Endothelial cell of umbilical vein (primary cell): ENCODE measurements around the gene ANAPC13. TPM values are rescaled to one million over a fixed set of nuclear protein-coding genes. Genes with fewer than 3 reads are reported as not detected.

ENCODE experiments used
- BruUV-seq: library from RNA; stranded (reverse); fragments of 400-500 nt; replicated peaks from 2 replicates; lab custom pipeline; 2021; lab: Mats Ljungman, UMichigan
- CTCF ChIA-PET: fragments of 300-600, 350-600 bp; sonication (Branson Sonifier 250); formaldehyde crosslinking; loops from one replicate; lab custom pipeline; 2021; ENCODE audit warnings: antibody characterized with exemption, inconsistent platforms; lab: Charles Lee
- POLR2A ChIA-PET: fragments of 300-600, 350-600 bp; sonication (Branson Sonifier 250); formaldehyde crosslinking; loops from one replicate; lab custom pipeline; 2021; ENCODE audit warnings: antibody characterized with exemption, inconsistent platforms; lab: Charles Lee
- DNase-seq: peaks from one replicate; pipeline ENCODE4 v3.0.0-alpha.2; 2011; ENCODE audit warnings: low read depth, low spot score
- FAIRE-seq: peaks from 2 replicates; lab custom pipeline; 2011; peaks lifted over from hg19 to GRCh38; lab: Jason Lieb, UNC
- H2AFZ ChIP-seq: 2 replicates; pipeline ENCODE4 v1.6.0; 2012; ENCODE audit warnings: low read depth, low read length, control low read depth, inconsistent platforms
- H3K27ac ChIP-seq: 2 replicates; pipeline ENCODE4 v1.5.1; 2011; ENCODE audit warnings: low read depth, mild to moderate bottlenecking, control low read depth, low read length, moderate library complexity; ENCODE audit not compliant: insufficient read depth
- H3K27me3 ChIP-seq, 2 experiments: 2 replicates each; pipeline versions ENCODE4 v1.6.0 to v1.6.1; 2011; ENCODE audit warnings: low read length in 2 of 2, mixed read lengths in 1 of 2; ENCODE audit not compliant: control insufficient read depth in 2 of 2, insufficient read depth in 2 of 2
- H3K36me3 ChIP-seq, 2 experiments: 2 replicates in 1 of 2; 3 replicates in 1 of 2; pipeline ENCODE4 v1.5.1; 2011; ENCODE audit warnings: low read length in 2 of 2, mild to moderate bottlenecking in 1 of 2, moderate library complexity in 1 of 2; ENCODE audit not compliant: control insufficient read depth in 2 of 2, insufficient read depth in 2 of 2; ENCODE audit errors: extremely low read depth in 1 of 2
- H3K4me1 ChIP-seq: 3 replicates; pipeline ENCODE4 v1.5.1; 2011; ENCODE audit warnings: mild to moderate bottlenecking, low read length; ENCODE audit not compliant: control insufficient read depth, insufficient read depth; ENCODE audit errors: extremely low read depth
- H3K4me2 ChIP-seq: 2 replicates; pipeline ENCODE4 v1.6.1; 2011; ENCODE audit warnings: low read length, control low read depth, mixed read lengths; ENCODE audit not compliant: insufficient read depth
- H3K4me3 ChIP-seq, 3 experiments: fragments of 200-600 bp in 1 of 3; sonication (generic), shearing (Covaris generic) in 1 of 3; replicated peaks in 1 of 3; 2 replicates each; pipeline ENCODE4 v1.5.1; 2011 to 2016; ENCODE audit warnings: control low read depth in 3 of 3, low read length in 3 of 3, mild to moderate bottlenecking in 2 of 3, inconsistent platforms in 1 of 3, low read depth in 1 of 3, moderate library complexity in 1 of 3; ENCODE audit not compliant: insufficient read depth in 1 of 3
- H3K79me2 ChIP-seq: 2 replicates; pipeline ENCODE4 v1.6.0; 2012; ENCODE audit warnings: low read length, inconsistent platforms; ENCODE audit not compliant: control insufficient read depth, insufficient read depth
- H3K9ac ChIP-seq: replicated peaks from 2 replicates; pipeline ENCODE3; 2011; ENCODE audit warnings: low read length, control low read depth; ENCODE audit not compliant: insufficient read depth; ENCODE audit errors: extremely low read depth
- H3K9me1 ChIP-seq: replicated peaks from 3 replicates; pipeline ENCODE4 v1.6.0; 2011; ENCODE audit warnings: mild to moderate bottlenecking, low read length; ENCODE audit not compliant: control insufficient read depth, insufficient read depth; ENCODE audit errors: extremely low read depth
- H3K9me3 ChIP-seq: replicated peaks from 2 replicates; pipeline ENCODE4 v1.5.1; 2012; ENCODE audit warnings: low read length, inconsistent platforms; ENCODE audit not compliant: control insufficient read depth, insufficient read depth
- H4K20me1 ChIP-seq: replicated peaks from 2 replicates; pipeline ENCODE3; 2011; ENCODE audit warnings: mild to moderate bottlenecking, low read length; ENCODE audit not compliant: control insufficient read depth, insufficient read depth; ENCODE audit errors: extremely low read depth
- EZH2 ChIP-seq: IDR thresholded peaks from 2 replicates; pipeline ENCODE4 v1.6.1; 2012; ENCODE audit warnings: borderline replicate concordance, low read depth, mild to moderate bottlenecking, moderate library complexity, low read length, inconsistent platforms; ENCODE audit not compliant: severe bottlenecking
- FOS ChIP-seq: IDR thresholded peaks from 2 replicates; pipeline ENCODE4 v1.6.1; 2011; ENCODE audit warnings: mild to moderate bottlenecking, low read length, moderate library complexity, borderline replicate concordance; ENCODE audit not compliant: insufficient read depth
- GATA2 ChIP-seq: IDR thresholded peaks from 2 replicates; pipeline ENCODE4 v1.7.0; 2011; ENCODE audit warnings: low read depth, mild to moderate bottlenecking, moderate library complexity, mixed read lengths, low read length; ENCODE audit not compliant: insufficient read length, insufficient read depth
- JUN ChIP-seq: IDR thresholded peaks from 2 replicates; pipeline ENCODE4 v1.6.1; 2011; ENCODE audit warnings: borderline replicate concordance, low read depth; ENCODE audit not compliant: insufficient read length, insufficient read depth
- MYC ChIP-seq: IDR thresholded peaks from one replicate; pipeline ENCODE4 v1.6.1; 2011; ENCODE audit warnings: mild to moderate bottlenecking, low read depth, low read length
- POLR2A ChIP-seq: IDR thresholded peaks from 2 replicates; pipeline ENCODE4 v1.6.1; 2012; ENCODE audit warnings: low read depth, mild to moderate bottlenecking, control low read depth, low read length
- POLR2AphosphoS5 ChIP-seq: IDR thresholded peaks from 2 replicates; pipeline ENCODE4 v1.6.1; 2012; ENCODE audit warnings: low read depth, mild to moderate bottlenecking, control low read depth, low read length, moderate library complexity; ENCODE audit not compliant: insufficient read depth
- dilution Hi-C: fragments of 300-500 bp; cut with MboI; formaldehyde crosslinking; loops from one replicate; pipeline ENCODE4 v1.15.0; 2019; ENCODE audit warnings: low sequenced_read_pairs; ENCODE audit not compliant: extremely low pct_ligation_motif_present
- intact Hi-C: fragments of 100-400 bp; cut with micrococcal nuclease; formaldehyde crosslinking; loops from one replicate; pipeline ENCODE4 v1.10.0; 2022
- polyA plus RNA-seq, 4 experiments: library from polyadenylated mRNA; depleted of rRNA in 3 of 4; stranded (reverse) in 3 of 4; unstranded in 1 of 4; fragments of >200 nt; gene quantifications; 2 replicates each; pipeline versions ENCODE4 v1.2.1 to v1.2.3, GENCODE V29; 2011 to 2012; ENCODE audit warnings: missing spikeins in 1 of 4
- total RNA-seq: library from RNA; stranded (reverse); gene quantifications from 2 replicates; pipeline ENCODE4 v1.2.3, GENCODE V29; 2021
- TF ChIP-seq, protein P1 (sequence below): IDR thresholded peaks from 2 replicates; pipeline ENCODE4 v1.6.1; 2011; ENCODE audit not compliant: insufficient read depth, insufficient read length
- TF ChIP-seq, protein P2 (sequence below), 2 donors: IDR thresholded peaks; 1 replicate in 1 of 2; 2 replicates in 1 of 2; pipeline ENCODE4 v1.5.1; 2011; ENCODE audit warnings: low read length in 2 of 2, mild to moderate bottlenecking in 2 of 2, moderate library complexity in 2 of 2, control low read depth in 1 of 2, inconsistent platforms in 1 of 2, low read depth in 1 of 2; ENCODE audit not compliant: insufficient read depth in 1 of 2; ENCODE audit errors: extremely low read depth in 1 of 2

ANAPC13 gene
- total and polyA plus RNA-seq, 2 donors (not counting 3 experiments of a cell fraction or from before 2014, with no cell fraction given): 48.4 to 50.8 TPM

DNA sequence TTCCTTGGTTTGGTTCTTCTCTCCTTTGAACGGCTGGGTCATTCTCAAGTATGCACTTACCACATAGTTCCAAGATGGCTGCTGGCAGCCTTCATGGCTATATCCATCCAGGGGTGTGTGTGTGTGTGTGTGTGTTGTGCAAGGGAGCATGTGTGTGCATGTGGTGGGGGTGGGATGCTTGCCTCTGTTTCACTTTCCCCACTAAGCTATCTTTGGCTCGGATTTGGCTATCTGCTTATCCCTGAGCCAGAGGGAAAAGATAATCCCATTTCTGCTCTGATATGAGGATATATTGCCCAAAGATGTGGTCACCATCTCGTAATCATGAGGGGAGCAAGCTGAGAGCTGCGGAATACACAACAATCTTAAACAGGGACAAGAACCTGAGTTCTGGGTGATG is 26.2 kb downstream of the ANAPC13 start:
- no peak for TF ChIP-seq MYC
- no peak for TF ChIP-seq GATA2
- TF ChIP-seq POLR2A: no peak
- TF ChIP-seq, protein P1, sequence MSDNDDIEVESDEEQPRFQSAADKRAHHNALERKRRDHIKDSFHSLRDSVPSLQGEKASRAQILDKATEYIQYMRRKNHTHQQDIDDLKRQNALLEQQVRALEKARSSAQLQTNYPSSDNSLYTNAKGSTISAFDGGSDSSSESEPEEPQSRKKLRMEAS: no peak
- TF ChIP-seq JUN: no peak
- TF ChIP-seq, protein P2, sequence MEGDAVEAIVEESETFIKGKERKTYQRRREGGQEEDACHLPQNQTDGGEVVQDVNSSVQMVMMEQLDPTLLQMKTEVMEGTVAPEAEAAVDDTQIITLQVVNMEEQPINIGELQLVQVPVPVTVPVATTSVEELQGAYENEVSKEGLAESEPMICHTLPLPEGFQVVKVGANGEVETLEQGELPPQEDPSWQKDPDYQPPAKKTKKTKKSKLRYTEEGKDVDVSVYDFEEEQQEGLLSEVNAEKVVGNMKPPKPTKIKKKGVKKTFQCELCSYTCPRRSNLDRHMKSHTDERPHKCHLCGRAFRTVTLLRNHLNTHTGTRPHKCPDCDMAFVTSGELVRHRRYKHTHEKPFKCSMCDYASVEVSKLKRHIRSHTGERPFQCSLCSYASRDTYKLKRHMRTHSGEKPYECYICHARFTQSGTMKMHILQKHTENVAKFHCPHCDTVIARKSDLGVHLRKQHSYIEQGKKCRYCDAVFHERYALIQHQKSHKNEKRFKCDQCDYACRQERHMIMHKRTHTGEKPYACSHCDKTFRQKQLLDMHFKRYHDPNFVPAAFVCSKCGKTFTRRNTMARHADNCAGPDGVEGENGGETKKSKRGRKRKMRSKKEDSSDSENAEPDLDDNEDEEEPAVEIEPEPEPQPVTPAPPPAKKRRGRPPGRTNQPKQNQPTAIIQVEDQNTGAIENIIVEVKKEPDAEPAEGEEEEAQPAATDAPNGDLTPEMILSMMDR (IDR thresholded peaks at IDR 0.05; ENCODE audit: extremely low read depth in 1 of 2, insufficient read depth in 1 of 2, low read depth in 1 of 2, low read length in 2 of 2): no peak
- TF ChIP-seq EZH2: no peak
- no peak for TF ChIP-seq FOS
- TF ChIP-seq POLR2AphosphoS5: no peak
- no peak overlapping the region for H3K9ac ChIP-seq
- intact Hi-C loops: no loop called here
- H4K20me1 ChIP-seq: no peaks in the 10 kb centered on the region
- dilution Hi-C loops: no loop called here
- peaks cover 9% of the 10 kb centered on the region for H3K4me1 ChIP-seq
- H3K79me2 ChIP-seq: no peaks in the 10 kb centered on the region
- ChIA-PET POLR2A (no interaction called here), CTCF (interaction anchor here (2.3 kb wide), 1 partner anchor 14 kb away, joined by 8 read pairs; no protein-coding TSS in a partner anchor)
- no peak overlapping the region for H3K27ac ChIP-seq
- H2AFZ ChIP-seq: no peak overlapping the region
- no peaks in the 10 kb centered on the region for H3K9me1 ChIP-seq
- no peaks in the 10 kb centered on the region for H3K36me3 ChIP-seq
- no peaks in the 10 kb centered on the region for H3K9me3 ChIP-seq
- H3K4me2 ChIP-seq: no peak overlapping the region
- no peak overlapping the region for H3K4me3 ChIP-seq
- peaks cover 0 to 14% of the 10 kb centered on the region in 2 experiments for H3K27me3 ChIP-seq
- DNase-seq (no peak), FAIRE-seq (no peak)
- no TSS peak for BruUV-seq
